ENCODE data around the gene ZNF594.
A peak's percentile ranks its signal among the peaks of the same experiment; 100 is the strongest.
"Not testable (repeated sequence)": the region's sequence is repeated elsewhere in the genome, so short reads cannot be mapped to it uniquely, and the experiment has no call there.

ZNF594 gene

GRCh38 chr17:5191541-5192417, at the start of gene ZNF594:
Gene ZNF594 (minus strand): TSS chr17:5191868. CDS start chr17:5184256, 7,612 bp downstream.
- peak; percentile 90 to 94 for DNase-seq

GRCh38 chr17:5239769-5240168, 48.1 kb upstream of the ZNF594 start:
- DNase-seq = not testable (repeated sequence)

GRCh38 chr17:5238333-5238732, 46.7 kb upstream of the ZNF594 start:
- DNase-seq = no peak

- peak; percentile 39 to 79 for DNase-seq
These were observed 45.9 kb upstream of the ZNF594 start for GRCh38 chr17:5237541-5238016.

- DNase-seq = no peak
These were observed 45.4 kb upstream of the ZNF594 start for GRCh38 chr17:5236938-5237540.

- no peak for DNase-seq
These were observed 43.2 kb upstream of the ZNF594 start, which contains the start of gene SCIMP for GRCh38 chr17:5234645-5235576. Gene SCIMP (minus strand): TSS chr17:5234860. CDS start chr17:5234755, 105 bp downstream.

GRCh38 chr17:5233492-5233891, 41.8 kb upstream of the ZNF594 start:
- DNase-seq = not testable (repeated sequence)

GRCh38 chr17:5226940-5227878, 35.5 kb upstream of the ZNF594 start:
- no peak for DNase-seq

- DNase-seq = no peak
These were observed 34.2 kb upstream of the ZNF594 start for GRCh38 chr17:5225668-5226457.

GRCh38 chr17:5221912-5222311, 30.2 kb upstream of the ZNF594 start:
- not testable (repeated sequence) for DNase-seq

- no peak for DNase-seq
These were observed 28.4 kb upstream of the ZNF594 start for GRCh38 chr17:5220074-5220473.

- peak; percentile 17 to 48 for DNase-seq
These were observed 27.9 kb upstream of the ZNF594 start for GRCh38 chr17:5219536-5219935.

- DNase-seq = not testable (repeated sequence)
These were observed 25.9 kb upstream of the ZNF594 start for GRCh38 chr17:5217562-5217961.

GRCh38 chr17:5211458-5211857, 19.8 kb upstream of the ZNF594 start:
- DNase-seq = no peak

- DNase-seq = no peak
These were observed 19.1 kb upstream of the ZNF594 start for GRCh38 chr17:5210614-5211252.

- DNase-seq = no peak
These were observed 18.4 kb upstream of the ZNF594 start for GRCh38 chr17:5210091-5210490.

- DNase-seq = no peak
These were observed 17.7 kb upstream of the ZNF594 start for GRCh38 chr17:5209396-5209795.

GRCh38 chr17:5203908-5204294, 12.2 kb upstream of the ZNF594 start:
- no peak for DNase-seq

- no peak for DNase-seq
These were observed 11.7 kb upstream of the ZNF594 start for GRCh38 chr17:5203178-5203907.

GRCh38 chr17:5201011-5201410, 9.3 kb upstream of the ZNF594 start:
- no peak for DNase-seq

Data from NCI-H526 (cell line).